PFSK-1 (cell line): Measurements from ENCODE around the gene IGF1R.

ENCODE experiments used
- FOXP2 ChIP-seq: optimal IDR thresholded peaks from 2 replicates; pipeline ENCODE3; 2011; ENCODE audit warnings: borderline replicate concordance, control low read depth, inconsistent platforms; ENCODE audit not compliant: insufficient read depth; ENCODE audit errors: extremely low read length, extremely low read depth
- POLR2AphosphoS5 ChIP-seq: IDR thresholded peaks from 2 replicates; pipeline ENCODE4 v1.6.1; 2012; ENCODE audit warnings: low read depth, mild to moderate bottlenecking, control low read depth, low read length, moderate library complexity
- SIN3A ChIP-seq: IDR thresholded peaks from 2 replicates; pipeline ENCODE4 v1.6.1; 2012; ENCODE audit warnings: mild to moderate bottlenecking, low read length, moderate library complexity, borderline replicate concordance; ENCODE audit not compliant: insufficient read depth
- TAF1 ChIP-seq: IDR thresholded peaks from 2 replicates; pipeline ENCODE4 v1.6.1; 2012; ENCODE audit warnings: low read length, control low read depth, borderline replicate concordance; ENCODE audit not compliant: insufficient read depth
- TF ChIP-seq, protein P1 (sequence below), 2 experiments: IDR thresholded peaks; 2 replicates each; pipeline versions ENCODE4 v1.6.1 to v1.8.0; 2011 to 2012; ENCODE audit warnings: low read depth in 2 of 2, low read length in 2 of 2, control low read depth in 1 of 2, inconsistent platforms in 1 of 2, mild to moderate bottlenecking in 1 of 2, moderate library complexity in 1 of 2; ENCODE audit not compliant: insufficient read depth in 1 of 2

The IGF1R gene

DNA sequence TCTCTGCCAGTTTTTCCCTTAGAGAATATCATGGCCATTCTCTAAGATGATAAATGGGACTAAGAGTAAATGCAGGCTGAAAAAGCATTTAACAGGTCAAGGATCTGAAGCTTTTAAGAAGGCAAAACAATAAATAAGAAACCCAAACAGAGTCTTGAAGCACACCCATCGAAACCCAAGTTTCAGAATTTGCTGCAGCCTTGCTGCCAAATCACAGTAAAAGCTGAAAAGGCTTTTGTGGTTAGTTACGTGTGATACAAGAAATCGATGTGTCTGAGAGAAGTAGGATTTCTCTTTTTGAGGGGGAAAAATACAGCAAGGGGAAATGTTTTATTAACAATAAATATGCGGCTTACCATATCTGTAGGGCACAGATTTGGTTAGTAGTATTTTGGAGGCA lies 92.0 kb downstream of the IGF1R start:
- TF ChIP-seq SIN3A (no peak), FOXP2 (no peak), TAF1 (no peak), POLR2AphosphoS5 (no peak)
- TF ChIP-seq, protein P1, sequence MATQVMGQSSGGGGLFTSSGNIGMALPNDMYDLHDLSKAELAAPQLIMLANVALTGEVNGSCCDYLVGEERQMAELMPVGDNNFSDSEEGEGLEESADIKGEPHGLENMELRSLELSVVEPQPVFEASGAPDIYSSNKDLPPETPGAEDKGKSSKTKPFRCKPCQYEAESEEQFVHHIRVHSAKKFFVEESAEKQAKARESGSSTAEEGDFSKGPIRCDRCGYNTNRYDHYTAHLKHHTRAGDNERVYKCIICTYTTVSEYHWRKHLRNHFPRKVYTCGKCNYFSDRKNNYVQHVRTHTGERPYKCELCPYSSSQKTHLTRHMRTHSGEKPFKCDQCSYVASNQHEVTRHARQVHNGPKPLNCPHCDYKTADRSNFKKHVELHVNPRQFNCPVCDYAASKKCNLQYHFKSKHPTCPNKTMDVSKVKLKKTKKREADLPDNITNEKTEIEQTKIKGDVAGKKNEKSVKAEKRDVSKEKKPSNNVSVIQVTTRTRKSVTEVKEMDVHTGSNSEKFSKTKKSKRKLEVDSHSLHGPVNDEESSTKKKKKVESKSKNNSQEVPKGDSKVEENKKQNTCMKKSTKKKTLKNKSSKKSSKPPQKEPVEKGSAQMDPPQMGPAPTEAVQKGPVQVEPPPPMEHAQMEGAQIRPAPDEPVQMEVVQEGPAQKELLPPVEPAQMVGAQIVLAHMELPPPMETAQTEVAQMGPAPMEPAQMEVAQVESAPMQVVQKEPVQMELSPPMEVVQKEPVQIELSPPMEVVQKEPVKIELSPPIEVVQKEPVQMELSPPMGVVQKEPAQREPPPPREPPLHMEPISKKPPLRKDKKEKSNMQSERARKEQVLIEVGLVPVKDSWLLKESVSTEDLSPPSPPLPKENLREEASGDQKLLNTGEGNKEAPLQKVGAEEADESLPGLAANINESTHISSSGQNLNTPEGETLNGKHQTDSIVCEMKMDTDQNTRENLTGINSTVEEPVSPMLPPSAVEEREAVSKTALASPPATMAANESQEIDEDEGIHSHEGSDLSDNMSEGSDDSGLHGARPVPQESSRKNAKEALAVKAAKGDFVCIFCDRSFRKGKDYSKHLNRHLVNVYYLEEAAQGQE (IDR thresholded peaks at IDR 0.05; ENCODE audit: insufficient read depth in 1 of 2, low read depth in 2 of 2, low read length in 2 of 2): no peak

DNA sequence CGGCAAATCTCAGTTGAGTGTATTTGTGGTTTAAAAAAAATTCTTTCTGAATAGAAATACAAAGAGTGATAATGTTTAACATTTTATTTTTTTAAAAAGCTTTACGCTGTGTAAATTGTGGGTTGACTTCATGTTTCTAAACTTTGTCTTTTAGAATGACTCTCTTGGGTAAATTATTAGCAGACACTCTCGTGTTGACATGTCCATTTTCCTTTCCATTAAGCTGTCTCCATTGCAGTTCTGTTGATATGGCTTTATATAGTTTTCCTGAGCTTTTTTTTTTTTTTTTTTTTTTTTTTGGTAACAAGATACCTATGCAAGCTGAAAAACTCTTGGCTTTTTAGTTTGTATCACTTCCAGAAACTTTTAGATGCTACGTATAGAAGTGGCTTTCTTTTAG lies 92.6 kb downstream of the IGF1R start:
- TF ChIP-seq, protein P1 (IDR thresholded peaks at IDR 0.05; ENCODE audit: insufficient read depth in 1 of 2, low read depth in 2 of 2, low read length in 2 of 2): no peak
- TF ChIP-seq POLR2AphosphoS5: no peak
- no peak for TF ChIP-seq TAF1
- no peak for TF ChIP-seq SIN3A
- TF ChIP-seq FOXP2: no peak

DNA sequence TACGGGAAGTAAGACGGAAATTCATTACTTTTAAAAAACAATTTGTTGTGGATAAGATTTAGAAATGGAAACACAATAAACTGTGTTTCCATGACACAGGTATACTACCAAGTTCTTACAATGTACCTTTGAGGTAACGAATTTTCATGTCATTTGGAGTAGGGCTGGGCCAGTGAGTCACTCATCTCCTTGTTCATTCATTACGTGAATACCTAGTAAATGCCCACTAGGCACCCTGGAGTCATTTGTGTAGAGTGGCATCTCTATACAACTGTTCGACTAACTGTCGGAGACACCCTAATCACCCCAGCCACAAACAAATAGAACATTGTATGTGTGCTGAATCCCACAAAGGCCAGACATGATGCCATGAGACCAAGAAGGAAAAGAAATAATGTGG lies 94.8 kb downstream of the IGF1R start:
- TF ChIP-seq TAF1: no peak
- TF ChIP-seq FOXP2: no peak
- TF ChIP-seq, protein P1 (IDR thresholded peaks at IDR 0.05; ENCODE audit: insufficient read depth in 1 of 2, low read depth in 2 of 2, low read length in 2 of 2): no peak
- no peak for TF ChIP-seq SIN3A
- no peak for TF ChIP-seq POLR2AphosphoS5

DNA sequence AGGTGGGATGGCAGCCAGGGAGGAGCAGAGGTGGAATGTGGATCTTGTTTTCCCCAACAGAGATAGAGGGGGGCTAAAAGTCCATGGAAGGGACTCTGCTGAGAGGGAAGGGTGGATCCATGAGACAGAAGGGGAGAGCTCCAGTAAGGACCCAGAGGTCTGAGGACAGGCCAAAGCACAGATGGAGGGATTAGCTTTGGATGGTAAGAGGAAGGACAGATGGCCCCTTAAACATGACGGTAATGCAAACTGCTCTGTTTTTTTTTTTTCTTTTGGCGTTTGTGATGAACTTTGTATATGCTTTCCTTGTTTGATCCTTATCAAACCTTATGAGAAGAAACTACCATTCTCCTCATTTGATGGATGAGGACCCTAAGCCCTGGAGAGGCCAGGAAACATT lies 96.2 kb downstream of the IGF1R start:
- TF ChIP-seq, protein P1 (IDR thresholded peaks at IDR 0.05; ENCODE audit: insufficient read depth in 1 of 2, low read depth in 2 of 2, low read length in 2 of 2): no peak
- TF ChIP-seq POLR2AphosphoS5: no peak
- TF ChIP-seq TAF1: no peak

DNA sequence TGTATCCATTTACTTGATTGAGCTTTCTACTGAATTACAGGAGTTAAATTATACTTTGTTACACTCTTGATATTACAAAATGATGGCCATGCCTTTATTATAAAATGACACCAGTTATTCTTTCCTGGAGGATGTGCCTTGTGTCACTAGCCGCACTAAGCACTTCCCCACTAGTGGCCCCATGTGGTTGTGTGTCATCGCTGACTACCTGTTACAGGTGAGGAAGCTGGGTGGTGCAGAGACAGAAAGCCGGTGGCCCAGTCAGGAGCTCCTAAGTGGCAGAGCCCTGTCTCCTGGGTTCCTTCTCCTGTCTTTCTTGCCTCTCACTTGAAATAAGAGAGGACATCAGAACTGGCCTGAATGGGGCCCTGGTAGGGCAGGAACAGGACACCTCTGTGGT lies 96.8 kb downstream of the IGF1R start:
- TF ChIP-seq SIN3A (no peak), TAF1 (no peak), FOXP2 (no peak), POLR2AphosphoS5 (no peak)
- TF ChIP-seq, protein P1 (IDR thresholded peaks at IDR 0.05; ENCODE audit: insufficient read depth in 1 of 2, low read depth in 2 of 2, low read length in 2 of 2): no peak
